ENCODE measurements around the gene SLC24A4. TPM values are rescaled to one million over a fixed set of nuclear protein-coding genes. Genes with fewer than 3 reads are reported as not detected.

Gene SLC24A4
- total and polyA plus RNA-seq, 2 of the 4 experiments (the other 2 are of a cell fraction) = not detected

DNA sequence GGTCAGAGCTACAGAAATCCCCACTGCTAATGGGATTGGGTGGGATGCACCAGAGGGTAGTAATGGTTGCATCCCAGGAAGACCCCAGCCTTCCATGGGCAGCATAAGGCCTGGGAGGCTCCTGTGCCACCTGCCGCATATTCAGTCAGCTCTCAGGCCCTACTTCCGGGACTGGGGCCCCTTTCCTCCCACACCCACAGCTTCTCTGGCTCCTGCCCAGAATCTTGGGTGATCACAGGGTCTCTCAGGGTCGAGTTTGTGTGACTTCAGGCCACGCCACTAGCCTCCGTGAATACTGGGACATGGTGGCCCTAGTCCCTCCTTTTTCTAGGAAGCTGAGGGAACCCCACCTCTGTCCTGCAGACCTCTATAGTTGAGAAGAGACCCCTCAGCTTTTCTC lies 123.8 kb downstream of the SLC24A4 start:
- in situ Hi-C loops (cut with MboI; ENCODE audit: low sequenced_read_pairs) (no loop called here), dilution Hi-C loops (cut with HindIII; ENCODE audit: low sequenced_read_pairs, unreplicated experiment) (no loop called here), intact Hi-C loops (cut with micrococcal nuclease) (no loop called here)
- Histone ChIP-seq H2BK20ac (ENCODE audit: low read depth, low read length) (no peak overlapping the region), H3K4me1 (ENCODE audit: control insufficient read depth, insufficient read depth, low read length) (no peaks in the 10 kb centered on the region), H3K9me3 (ENCODE audit: control insufficient read depth, insufficient read depth, low read length) (no peaks in the 10 kb centered on the region; the same call in 1 of the 2 replicates), H3K9ac (ENCODE audit: low read depth, low read length) (no peak overlapping the region), H3K14ac (replicated peaks; ENCODE audit: low read depth, low read length) (no peak overlapping the region), H3K27ac (ENCODE audit: insufficient read depth, low read length) (no peak overlapping the region), H2AK5ac (ENCODE audit: low read depth, low read length) (no peak overlapping the region), H3K18ac (ENCODE audit: low read depth, low read length) (no peak overlapping the region), H4K5ac (ENCODE audit: low read depth, low read length) (no peak overlapping the region), H3K4me2 (ENCODE audit: low read depth, low read length) (no peak overlapping the region), H3K56ac (ENCODE audit: extremely low read depth, insufficient read depth, low read length) (no peak overlapping the region), H3K36me3 (ENCODE audit: control insufficient read depth, insufficient read depth, low read length) (no peaks in the 10 kb centered on the region), H3K9me1 (ENCODE audit: insufficient read depth, low read length) (no peaks in the 10 kb centered on the region), H4K91ac (ENCODE audit: insufficient read depth, low read depth, low read length) (no peak overlapping the region), H3K27me3 (ENCODE audit: control insufficient read depth, insufficient read depth, low read length) (peaks cover 2% of the 10 kb centered on the region; the same call in 1 of the 2 replicates), H2BK120ac (ENCODE audit: low read depth, low read length) (no peak overlapping the region), H2BK5ac (ENCODE audit: low read depth, low read length, poor library complexity, severe bottlenecking) (no peak overlapping the region), H3K79me1 (ENCODE audit: low read depth in 1 of 2, low read length in 2 of 2) (no peaks in the 10 kb centered on the region), H2AFZ (replicated peaks; ENCODE audit: low read length, poor library complexity) (no peak overlapping the region), H3K4me3 (ENCODE audit: insufficient read depth, low read depth, low read length) (no peak overlapping the region), H4K20me1 (ENCODE audit: insufficient read depth, low read length) (no peaks in the 10 kb centered on the region), H4K8ac (ENCODE audit: low read depth in 2 of 2, low read length in 2 of 2) (no peak overlapping the region), H3K23ac (ENCODE audit: low read depth, low read length) (no peak overlapping the region), H2BK15ac (ENCODE audit: low read depth, low read length) (no peak overlapping the region), H2AK9ac (replicated peaks; ENCODE audit: low read depth, low read length, poor library complexity) (no peak overlapping the region), H3K4ac (ENCODE audit: low read depth, low read length) (no peak overlapping the region)
- DNase-seq (no peak), ATAC-seq (ENCODE audit: low read depth) (no peak)
- ChIA-PET POLR2A (ENCODE audit: unreplicated experiment) (no interaction called here), CTCF (no interaction called here)
- no TSS peak for BruUV-seq (replicated peaks)
- no peak for TF ChIP-seq RCOR1 (IDR thresholded peaks at IDR 0.05; ENCODE audit: insufficient replicate concordance, low read length)
- TF ChIP-seq MXI1 (IDR thresholded peaks at IDR 0.05; ENCODE audit: borderline replicate concordance, low read depth, low read length) = no peak
- TF ChIP-seq FOS (IDR thresholded peaks at IDR 0.05; ENCODE audit: low read depth, low read length) = no peak
- TF ChIP-seq MAFK (IDR thresholded peaks at IDR 0.05; ENCODE audit: low read depth, low read length) = no peak
- no peak for TF ChIP-seq CTCF (conservative IDR thresholded peaks at IDR 0.05; ENCODE audit: low read depth, low read length)
- TF ChIP-seq NFE2L2 (IDR thresholded peaks at IDR 0.05; ENCODE audit: low read depth, low read length) = no peak
- TF ChIP-seq RFX5 (IDR thresholded peaks at IDR 0.05; ENCODE audit: low read depth, low read length) = no peak
- no peak for TF ChIP-seq POLR2A (IDR thresholded peaks at IDR 0.05; ENCODE audit: low read depth, low read length)
- TF ChIP-seq SMC3 (IDR thresholded peaks at IDR 0.05; ENCODE audit: low read depth, low read length) = no peak
- TF ChIP-seq RAD21 (IDR thresholded peaks at IDR 0.05; ENCODE audit: low read length) = no peak
- no peak for TF ChIP-seq CEBPB (IDR thresholded peaks at IDR 0.05; ENCODE audit: low read depth, low read length)
- no peak for TF ChIP-seq CHD1 (IDR thresholded peaks at IDR 0.05; ENCODE audit: low read depth, low read length)
- no peak for TF ChIP-seq MAZ (IDR thresholded peaks at IDR 0.05; ENCODE audit: borderline replicate concordance, low read depth, low read length)
- TF ChIP-seq, protein P1, sequence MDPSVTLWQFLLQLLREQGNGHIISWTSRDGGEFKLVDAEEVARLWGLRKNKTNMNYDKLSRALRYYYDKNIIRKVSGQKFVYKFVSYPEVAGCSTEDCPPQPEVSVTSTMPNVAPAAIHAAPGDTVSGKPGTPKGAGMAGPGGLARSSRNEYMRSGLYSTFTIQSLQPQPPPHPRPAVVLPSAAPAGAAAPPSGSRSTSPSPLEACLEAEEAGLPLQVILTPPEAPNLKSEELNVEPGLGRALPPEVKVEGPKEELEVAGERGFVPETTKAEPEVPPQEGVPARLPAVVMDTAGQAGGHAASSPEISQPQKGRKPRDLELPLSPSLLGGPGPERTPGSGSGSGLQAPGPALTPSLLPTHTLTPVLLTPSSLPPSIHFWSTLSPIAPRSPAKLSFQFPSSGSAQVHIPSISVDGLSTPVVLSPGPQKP (IDR thresholded peaks at IDR 0.05; ENCODE audit: borderline replicate concordance, low read depth, low read length) = no peak
- TF ChIP-seq BHLHE40 (IDR thresholded peaks at IDR 0.05; ENCODE audit: low read depth, low read length) = no peak
- no peak for TF ChIP-seq USF2 (IDR thresholded peaks at IDR 0.05; ENCODE audit: low read depth, low read length)
- 75% methylated on average over 4 of the region's 5 CpGs; no CpG with 5 or more reads in 1 of the 2 experiments for WGBS, 2 experiments (ENCODE audit: extremely low coverage in 2 of 2, insufficient read length in 1 of 2)

All from IMR-90 (cell line).